Inflammatory macrophage treated with lipopolysaccharide for 1 hour (primary cell): Measurements from ENCODE around the gene POPDC3.
A peak's percentile ranks its signal among the peaks of the same experiment; 100 is the strongest.
"Not testable (repeated sequence)": the region's sequence is repeated elsewhere in the genome, so short reads cannot be mapped to it uniquely, and the experiment has no call there.

Source experiments
- DNase-seq, 2 donors: peaks; one replicate each; pipeline ENCODE4 v3.0.0-alpha.2; 2020 to 2022

POPDC3 gene, protein sequence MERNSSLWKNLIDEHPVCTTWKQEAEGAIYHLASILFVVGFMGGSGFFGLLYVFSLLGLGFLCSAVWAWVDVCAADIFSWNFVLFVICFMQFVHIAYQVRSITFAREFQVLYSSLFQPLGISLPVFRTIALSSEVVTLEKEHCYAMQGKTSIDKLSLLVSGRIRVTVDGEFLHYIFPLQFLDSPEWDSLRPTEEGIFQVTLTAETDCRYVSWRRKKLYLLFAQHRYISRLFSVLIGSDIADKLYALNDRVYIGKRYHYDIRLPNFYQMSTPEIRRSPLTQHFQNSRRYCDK

DNA sequence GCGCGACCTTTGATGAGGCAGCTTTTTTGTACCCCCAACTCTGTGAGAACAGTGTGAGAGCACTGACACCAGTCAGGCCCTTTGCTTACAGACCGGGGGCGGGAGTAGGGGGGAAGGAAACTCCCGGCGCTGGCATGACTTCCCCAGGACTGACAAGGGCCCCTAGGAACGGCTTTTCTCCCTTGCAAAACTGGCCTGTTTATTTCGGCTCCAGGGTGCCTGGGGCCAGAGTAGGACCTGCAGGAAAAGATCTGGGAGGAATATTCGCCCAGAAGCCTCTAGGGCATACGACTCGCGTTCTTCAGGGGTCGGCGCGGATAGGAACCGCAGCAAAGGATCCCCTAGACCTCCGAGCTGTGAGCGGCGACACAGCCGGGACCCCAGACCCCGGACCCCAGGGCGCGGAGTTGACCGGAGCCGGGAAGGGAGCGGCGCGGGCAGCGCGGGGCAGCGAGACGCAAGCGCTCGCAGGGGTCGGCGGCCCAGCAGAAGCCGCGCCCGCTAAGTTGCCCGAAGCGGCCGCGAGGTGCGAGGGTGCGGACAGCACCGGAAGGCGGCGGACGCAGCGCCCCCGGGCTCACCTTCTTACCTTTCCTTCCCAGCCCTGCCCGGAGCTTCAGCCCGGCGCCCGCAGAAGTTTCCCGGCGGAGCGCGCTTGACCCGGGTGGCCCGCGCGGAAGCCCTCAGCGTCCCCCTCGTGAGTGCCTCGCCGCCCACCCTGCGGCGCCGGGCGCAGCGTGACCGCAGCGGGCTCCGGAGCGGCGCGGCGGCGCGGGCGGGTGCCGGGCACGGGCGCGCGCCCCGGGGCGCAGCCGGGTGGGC is at the start of gene POPDC3:
POPDC3 (minus strand) TSS at position 771 of the 822 bp plus-strand sequence. CDS start 18,105 bp downstream, outside the sequence.
- peak; percentile 11 to 52 for DNase-seq

DNA sequence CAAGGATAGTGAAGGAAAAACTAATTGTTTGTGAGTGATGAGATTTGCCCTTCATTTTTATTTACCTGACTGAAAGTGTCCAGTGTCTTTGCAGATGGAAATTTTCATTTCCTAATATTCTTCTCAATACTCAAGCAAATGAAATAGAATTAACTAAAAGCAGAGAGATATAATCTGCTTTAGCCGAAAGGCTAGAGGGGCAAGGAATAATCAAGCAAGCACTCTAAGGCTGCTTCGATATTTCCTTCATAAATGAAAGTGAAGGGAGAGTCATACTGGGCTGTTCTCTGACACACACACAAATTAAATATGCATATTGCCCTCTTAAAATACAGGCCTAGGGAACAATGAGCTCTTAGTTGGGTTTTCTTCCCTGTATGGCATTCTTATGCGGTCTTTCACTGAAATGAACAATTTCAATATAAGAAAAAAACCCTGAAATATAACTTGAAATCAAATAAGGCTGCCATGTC is 47.5 kb upstream of the POPDC3 start:
- DNase-seq, result no peak

DNA sequence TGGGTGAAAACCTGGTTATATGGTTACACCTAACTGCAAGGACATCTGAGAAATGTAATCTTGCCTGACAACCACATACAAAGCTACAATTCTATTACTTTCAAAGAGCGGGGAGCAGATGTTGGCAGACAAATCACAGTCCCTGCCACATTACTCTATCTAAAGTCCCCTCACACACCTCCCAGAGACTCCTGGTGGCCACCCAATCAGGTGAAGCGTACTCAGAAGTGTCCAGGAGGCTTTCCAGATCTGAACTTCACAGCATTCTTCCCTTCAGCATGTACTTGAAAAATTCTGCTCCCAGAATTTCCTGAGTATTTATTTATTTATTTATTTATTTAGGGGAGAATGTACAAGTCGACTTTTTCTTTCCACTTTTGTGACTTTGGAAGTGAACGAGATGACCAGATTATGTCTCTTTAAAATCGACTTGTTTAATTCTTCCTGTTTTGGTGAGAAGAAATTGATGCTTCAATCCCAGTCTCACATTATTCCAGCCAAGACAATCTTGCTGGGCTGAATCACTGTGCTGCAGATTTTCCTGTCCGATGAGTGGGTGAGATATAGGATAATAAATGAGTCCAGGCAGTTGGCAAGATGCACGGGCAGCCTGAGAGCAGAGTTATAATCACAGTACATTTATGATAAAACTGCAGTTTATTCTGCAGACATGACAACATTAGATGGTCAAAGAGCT is 46.9 kb upstream of the POPDC3 start:
- no peak for DNase-seq

DNA sequence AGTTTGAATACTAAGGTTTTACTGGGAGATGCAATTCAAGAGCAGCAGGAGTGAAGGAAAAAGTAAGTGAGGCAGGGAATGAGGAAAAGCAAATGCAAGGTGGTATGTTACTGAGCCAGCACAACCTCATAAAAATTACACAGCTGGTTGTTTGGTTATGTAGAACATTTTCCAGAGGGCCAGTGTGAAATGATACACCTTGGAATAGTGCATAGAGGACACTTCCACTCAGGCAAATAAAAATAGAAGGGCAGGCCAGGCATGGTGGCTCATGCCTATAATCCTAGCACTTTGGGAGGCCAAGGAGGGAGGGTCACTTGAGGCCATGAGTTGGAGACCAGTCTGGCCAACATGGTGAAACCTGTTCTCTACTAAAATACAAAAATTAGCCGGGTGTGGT is 43.4 kb upstream of the POPDC3 start:
- no peak for DNase-seq

DNA sequence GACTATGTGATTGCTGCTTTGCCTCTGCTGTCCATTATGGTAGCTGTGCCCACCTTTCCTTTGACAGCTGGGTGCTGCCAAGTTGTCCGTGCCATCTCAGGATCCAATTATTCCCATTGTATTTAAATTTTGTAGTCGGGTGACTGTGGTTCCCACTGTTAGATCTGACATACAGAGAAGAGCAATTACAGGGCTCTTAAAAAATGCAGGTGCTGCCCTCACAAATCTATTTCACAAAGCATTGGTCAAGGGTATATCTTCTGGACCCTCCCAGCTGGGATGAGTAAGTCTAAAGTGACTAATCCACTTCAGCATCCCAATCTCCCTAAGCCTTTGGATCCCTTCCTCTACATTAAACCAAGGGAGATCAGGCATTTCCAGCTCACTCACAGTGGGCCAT is 41.4 kb upstream of the POPDC3 start:
- DNase-seq, result not testable (repeated sequence)

DNA sequence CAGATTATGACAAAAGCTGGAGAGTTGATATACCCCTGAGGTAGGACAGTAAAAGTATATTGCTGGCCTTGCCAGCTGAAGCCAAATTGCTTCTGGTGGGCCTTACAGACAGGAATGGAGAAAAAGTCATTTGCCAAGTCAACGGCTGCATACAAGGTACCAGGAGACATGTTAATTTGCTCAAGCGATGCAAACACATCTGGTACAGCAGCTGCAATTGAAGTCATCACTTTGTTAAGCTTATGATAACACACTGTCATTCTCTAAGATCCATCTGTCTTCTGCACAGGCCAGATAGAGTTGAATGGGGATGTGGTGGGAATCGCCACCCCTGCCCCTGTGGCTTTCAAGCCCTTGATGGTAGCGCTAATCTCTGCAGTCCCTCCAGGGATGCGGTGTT is 40.4 kb upstream of the POPDC3 start:
- no peak for DNase-seq

DNA sequence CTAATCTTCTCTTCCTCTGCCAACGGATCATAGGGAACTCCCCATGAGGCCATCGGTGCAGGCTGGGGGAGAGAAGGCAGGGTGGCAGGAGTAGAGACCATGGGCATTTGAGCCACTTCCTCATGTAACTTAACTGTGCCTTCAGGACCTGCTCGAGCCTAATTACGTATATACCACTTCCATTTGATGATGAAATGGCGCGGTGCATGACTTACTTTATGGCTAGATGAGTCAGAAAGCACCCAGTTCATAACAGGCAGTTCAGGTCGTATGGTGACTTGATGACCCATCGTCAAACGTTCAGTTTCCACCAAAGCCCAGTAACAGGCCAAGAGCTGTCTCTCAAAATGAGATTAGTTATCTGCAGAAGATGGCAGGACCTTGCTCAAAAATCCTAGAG is 39.4 kb upstream of the POPDC3 start:
- DNase-seq, result not testable (repeated sequence)

DNA sequence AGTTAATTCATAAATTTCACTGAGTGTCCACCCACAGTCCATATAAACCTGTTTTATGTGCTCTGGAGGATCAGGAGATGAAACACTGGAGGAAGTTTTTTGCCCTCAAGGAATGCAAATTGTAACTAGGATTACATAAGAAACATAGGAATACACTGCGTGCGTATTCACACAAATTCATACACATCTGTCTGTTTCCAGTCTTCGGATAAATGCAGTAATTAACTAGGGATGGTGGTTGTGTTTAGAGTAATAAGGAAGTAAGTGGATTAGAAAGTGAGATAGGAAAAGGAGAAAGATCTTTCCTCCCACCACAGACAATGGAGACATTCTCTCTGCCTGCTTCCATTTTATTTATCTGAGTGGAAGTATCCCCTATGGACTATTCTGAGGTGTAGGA is 35.7 kb upstream of the POPDC3 start:
- no peak for DNase-seq

DNA sequence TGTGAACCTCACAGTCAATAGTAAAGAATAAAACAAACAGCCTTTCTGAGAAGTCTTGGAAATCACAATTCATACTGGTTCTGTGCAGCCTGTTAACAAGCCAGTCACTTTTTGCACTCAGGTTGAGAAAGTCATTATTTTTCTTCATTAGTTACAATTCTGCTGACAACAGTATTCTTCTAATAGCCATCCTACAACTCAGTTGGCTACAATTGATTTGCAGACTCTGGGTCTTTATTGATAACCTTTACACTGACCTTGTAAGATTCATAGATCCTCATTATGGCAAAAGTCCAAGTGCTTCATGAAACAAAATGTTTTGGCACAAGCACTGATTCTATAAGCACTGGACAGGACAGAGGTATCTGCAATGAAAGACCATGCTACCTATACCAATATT is 34.9 kb upstream of the POPDC3 start:
- no peak for DNase-seq

DNA sequence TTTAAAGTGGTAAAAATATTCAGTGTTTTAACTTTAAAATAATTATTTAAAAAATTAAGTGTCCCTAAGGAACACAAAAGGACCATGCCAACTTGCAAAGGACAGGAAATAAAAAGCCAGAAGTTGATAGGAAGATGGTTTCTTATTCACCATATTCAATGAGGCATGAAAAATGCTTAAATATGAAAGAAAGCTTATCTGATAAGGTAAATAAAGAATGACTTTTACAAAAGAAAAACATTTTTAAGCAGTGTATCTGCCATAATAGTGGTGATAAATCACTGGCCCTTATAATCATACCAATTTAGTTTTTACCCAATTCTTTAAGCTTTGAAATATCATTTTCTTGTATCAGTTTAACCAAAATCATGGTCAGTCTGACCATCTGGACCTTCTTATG is 33.5 kb upstream of the POPDC3 start:
- DNase-seq, result no peak

DNA sequence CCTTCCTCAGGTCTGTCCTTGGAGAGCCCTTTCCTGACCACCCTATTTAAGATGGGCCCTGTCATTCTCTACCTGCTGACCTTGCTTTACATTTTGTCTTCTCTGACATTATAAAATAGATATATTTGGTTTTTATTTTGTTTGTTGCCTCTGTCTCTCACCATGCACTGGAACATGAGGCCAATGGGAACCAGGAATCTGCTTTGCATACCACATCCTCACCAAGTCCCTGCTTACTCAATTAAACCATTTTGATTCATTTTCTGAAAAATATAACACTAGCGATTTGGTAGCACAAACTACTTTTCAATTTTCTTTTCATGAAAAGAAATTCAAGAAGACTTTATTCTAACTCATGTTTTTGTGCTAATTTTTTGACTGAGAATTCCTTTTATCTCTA is 32.8 kb upstream of the POPDC3 start:
- no peak for DNase-seq

DNA sequence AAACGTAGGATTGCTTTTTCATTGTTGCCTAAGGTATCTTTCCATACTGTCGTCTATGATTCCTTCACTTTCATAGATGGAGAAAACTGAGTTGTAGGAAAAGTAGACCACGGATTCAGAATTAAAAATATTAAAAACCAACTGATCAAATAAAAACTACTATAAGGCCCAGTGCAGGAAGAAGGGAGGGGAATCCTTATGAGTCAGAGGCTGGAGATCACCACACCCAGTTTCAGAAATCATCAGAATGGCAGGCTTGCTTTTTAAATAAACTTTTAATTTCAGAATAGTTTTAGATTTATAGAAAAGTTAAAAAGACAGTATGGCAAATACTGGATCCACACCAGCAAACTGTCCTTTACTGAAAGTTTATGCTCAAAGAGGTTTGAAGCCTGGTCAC is 32.0 kb upstream of the POPDC3 start:
- no peak for DNase-seq

DNA sequence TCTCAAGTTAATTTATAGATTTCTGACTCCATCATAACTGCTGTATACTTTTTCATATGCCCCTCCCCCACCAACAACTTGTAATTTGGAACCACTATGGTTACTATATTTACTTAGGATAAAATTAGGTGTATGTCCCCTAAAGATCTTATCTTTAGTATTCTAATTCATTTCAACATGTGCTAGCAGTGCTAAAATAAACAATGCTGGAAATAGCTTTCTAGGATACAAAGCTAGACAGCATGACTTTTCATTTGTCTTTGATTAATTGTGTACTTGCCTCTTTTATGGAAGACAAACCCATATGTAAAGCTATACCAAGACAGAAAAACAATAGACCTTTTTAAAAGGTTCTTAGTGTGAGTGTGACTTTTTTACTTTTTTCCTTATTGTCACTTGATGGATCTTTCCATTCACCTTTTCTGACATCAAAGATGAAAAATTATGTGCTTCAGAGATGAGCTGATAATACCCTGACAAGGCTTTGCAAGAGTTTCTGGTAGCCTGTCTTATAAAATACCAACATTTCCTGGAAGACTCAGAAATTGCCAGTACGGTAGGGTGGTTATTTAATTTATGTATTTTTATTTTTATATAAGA is 31.2 kb upstream of the POPDC3 start:
- no peak for DNase-seq

DNA sequence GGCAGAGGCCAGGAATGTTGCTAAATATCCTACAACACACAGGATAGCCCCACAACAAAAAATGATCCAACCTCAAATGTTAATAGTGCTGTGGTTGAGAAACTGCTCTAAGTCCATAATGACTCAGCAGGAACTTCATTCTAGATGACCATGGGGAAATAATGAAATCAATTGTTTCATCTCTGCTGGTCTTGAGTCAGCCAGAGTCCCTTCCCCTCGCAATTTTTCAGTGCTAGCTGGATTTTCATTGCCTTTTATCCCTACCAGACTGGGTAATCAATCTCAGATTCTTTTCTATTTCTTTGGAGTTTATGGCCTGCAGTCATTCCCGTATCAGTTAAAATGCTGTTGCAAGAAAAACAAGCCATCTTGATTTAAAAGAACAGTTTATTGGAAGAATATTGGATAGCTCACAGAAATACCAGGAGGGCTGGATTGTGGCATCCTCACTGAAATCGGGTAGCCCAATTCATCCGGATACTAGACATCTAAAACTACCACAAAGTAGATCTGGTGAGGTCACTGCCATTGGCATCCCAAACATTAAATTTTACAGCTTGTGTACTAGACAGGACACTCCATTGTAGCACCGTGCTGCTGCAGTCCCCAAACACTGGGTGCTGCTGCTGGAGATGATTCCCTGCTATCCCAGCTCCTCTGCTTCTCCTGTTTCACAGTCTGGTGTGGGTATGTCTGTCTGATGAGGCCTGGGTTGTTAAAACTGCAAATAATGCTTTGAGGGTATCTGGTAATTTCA is 30.3 kb upstream of the POPDC3 start:
- peak; percentile 2 to 5 for DNase-seq

DNA sequence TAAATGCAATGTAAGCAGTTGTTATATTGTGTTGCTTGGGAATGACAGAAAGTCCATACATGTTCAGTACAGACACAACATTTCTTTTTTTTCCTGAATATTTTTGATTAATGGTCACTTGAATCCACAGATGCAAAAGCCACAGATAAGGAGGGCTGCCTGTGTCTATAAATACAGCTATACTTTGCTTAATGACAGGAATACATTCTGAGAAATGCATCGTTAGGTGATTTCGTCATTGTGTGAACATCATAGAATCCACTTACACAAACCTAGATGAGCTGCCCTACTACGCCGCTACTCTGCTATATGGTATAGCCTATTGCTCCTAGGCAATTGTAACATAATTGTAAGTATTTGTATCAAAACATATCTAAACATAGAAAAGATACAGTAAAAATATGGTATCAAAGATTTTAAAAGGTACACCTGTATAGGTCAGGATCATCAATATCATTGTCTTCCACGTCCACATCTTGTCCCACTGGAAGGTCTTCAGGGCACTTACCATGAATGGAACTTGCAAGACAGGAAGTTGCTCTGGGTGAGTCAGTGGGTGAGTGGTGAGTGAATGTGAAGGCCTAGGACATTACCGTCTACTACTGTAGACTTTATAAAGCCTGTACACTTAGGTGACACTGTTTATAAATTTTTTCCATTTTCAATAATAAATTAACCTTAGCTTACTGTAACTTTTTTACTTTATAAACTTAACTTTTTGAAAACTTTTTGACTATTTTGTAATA is 27.9 kb upstream of the POPDC3 start:
- no peak for DNase-seq

DNA sequence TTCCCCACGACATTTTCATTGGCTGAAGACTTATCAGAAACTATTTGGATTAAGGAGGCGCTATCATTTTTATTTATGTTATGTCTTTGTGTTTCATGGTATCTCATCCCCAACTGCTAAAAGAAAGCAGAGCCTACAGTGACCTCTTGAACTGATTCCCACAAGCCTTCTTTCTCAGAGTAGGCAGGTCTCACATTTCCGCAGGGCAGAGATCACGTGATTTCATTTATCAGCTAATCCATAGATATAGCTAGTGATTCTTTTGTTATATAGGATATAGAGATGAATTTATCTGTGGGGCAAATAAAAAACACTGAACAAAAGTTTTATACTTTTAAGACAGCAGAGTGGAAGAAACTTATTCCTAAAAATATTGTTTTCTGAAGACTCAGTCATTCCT is 25.0 kb upstream of the POPDC3 start:
- DNase-seq, result no peak

DNA sequence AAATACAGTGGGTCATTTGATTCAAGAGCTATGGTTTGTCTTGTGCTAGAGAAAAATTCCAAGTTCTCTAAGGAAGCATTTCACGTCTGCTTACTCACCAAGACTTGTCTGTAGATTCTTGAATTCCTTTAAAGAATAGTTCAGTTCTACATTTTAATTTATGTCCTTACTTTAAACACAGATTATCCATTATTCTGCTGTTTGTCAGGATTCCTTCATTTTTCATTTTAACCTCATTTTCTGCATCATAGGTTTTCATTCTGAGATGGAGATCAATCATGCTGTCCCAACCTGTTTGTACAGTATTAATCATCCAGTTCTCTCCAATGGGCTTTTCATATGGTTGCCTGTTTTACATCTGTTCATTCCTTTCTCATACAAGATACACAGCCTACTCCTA is 24.5 kb upstream of the POPDC3 start:
- DNase-seq, result no peak

DNA sequence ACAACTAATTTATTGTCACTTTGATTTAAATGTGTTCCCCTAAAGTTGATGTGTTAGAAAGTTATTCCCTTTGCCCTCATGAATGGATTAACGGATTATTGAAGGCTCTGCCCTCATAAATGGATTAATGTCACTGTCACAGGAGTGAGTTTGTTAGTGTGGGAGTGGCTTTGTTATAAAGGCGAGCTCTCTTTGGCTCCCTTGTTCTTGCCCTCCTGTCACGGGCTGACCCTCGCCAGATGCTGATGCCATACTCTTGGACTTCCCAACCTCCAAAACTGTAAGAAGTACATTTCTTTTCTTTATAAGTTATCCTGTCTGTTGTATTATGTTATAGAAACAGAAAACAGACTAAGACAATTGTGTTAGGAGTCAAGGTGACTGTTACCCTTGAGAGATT is 22.7 kb upstream of the POPDC3 start:
- no peak for DNase-seq

DNA sequence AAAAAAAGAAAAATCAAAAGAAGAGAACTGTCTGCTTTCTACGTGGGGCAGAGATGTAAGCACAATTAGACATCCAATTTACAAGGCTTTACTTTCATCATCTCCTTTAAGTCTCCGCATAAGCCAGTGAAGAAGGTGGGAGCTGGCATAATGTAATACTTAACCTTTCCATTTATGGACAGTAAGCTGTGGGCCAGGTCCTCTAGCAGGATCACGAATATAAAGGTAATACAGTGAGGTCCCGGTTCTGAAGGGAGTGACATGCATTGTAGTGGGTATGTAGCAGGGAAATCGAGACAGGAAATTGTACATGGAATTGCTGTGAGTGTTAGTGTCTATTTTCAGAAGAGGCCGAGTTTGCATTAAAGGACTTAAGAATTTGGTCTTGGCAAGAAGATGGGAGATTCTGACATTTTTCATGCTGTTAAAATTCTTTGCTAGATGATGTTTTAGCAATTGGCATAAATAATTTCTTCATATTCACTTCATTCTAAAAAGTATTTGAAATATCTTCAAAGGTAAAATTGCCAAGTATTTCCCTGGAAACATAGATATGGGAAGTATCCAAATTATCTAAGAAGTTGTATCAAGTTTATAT is 20.4 kb upstream of the POPDC3 start:
- DNase-seq, result no peak

DNA sequence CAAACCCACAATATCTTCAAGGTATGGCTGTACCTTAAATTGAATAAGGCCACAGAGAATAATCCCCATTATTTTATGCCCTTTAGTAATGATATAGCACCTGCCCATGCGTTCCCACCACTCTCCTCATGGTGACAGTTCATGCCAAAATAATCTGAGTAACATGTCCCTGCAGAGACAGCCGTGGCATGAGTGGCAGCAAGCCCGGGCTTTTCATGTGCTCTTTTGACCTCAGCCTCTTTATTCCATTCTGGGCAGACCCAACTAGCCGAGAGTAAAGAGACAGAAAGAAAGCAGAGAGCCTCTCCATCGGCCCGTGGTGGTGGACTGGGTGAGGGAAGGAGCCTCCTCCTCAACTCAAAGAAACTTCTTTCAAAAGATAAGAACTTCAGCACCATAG is 19.9 kb upstream of the POPDC3 start:
- DNase-seq, result no peak

DNA sequence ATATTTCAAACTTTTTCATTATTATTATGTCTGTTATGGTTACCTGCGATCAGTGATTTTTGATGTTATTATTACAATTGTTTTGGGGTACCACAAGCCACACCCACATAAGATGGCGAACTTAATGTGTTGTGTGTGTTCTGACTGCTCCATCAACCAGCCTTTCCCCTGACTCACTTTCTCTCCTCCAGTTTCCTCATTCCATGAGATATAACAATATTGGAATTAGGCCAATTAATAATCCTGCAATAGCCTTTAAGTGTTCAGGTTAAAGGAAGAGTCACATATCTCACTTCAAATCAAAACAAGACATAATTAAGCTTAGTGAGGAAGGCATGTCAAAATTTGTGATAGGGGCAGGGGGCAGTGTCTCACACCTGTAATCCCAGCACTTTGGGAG is 16.3 kb upstream of the POPDC3 start:
- no peak for DNase-seq
